SU-DHL-6 (cell line): Measurements from ENCODE around the gene SLC15A2.

Experiments used
- EZH2phosphoT487 ChIP-seq: fragments of 200-600 bp; sonication (generic), shearing (Covaris generic); conservative IDR thresholded peaks from 2 replicates; pipeline ENCODE4 v1.6.1; 2018; ENCODE audit warnings: mild to moderate bottlenecking, antibody characterized with exemption, low read length, moderate library complexity, mixed read lengths
- TF ChIP-seq, protein P1 (sequence below): fragments of 200-600 bp; sonication (generic); IDR thresholded peaks from one replicate; pipeline ENCODE4 v1.5.1; 2017; ENCODE audit warnings: antibody characterized with exemption, mild to moderate bottlenecking, low read length, moderate library complexity; ENCODE audit not compliant: insufficient read depth, poor library complexity, severe bottlenecking

DNA sequence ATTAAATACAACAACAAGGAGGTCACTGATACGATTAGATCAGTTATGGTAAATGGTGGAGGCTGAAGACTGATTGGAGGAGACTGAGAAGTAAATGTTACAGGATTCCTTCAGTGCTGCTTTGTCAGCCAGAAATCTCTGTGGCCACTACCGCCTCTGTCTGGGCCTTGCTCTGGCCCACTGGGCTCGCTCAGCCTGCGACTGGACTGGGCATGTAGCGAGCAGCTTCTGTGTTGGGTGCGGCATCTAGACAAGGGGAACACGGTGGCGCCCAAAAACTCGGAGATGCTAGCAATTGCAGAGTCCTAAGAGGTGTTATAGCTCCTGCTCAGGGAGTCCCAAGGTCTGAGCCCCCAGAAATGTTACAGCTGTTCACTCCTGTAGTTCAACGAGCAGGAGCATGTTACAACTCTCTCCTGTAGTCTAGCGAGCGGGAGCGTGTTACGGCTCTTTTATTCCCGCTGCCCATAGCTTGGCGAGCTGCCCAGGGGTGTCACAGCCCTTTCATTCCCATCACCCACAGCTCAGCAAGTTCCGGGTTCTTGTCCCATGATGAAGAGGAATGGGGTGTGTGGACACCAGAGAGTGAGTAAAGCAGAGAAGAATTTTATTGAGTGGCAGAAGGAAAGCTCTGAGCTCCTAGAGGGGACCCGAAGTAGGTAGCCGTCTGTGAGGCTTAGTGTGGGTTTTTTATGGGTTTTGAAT lies 24.7 kb downstream of the SLC15A2 start:
- TF ChIP-seq, protein P1, sequence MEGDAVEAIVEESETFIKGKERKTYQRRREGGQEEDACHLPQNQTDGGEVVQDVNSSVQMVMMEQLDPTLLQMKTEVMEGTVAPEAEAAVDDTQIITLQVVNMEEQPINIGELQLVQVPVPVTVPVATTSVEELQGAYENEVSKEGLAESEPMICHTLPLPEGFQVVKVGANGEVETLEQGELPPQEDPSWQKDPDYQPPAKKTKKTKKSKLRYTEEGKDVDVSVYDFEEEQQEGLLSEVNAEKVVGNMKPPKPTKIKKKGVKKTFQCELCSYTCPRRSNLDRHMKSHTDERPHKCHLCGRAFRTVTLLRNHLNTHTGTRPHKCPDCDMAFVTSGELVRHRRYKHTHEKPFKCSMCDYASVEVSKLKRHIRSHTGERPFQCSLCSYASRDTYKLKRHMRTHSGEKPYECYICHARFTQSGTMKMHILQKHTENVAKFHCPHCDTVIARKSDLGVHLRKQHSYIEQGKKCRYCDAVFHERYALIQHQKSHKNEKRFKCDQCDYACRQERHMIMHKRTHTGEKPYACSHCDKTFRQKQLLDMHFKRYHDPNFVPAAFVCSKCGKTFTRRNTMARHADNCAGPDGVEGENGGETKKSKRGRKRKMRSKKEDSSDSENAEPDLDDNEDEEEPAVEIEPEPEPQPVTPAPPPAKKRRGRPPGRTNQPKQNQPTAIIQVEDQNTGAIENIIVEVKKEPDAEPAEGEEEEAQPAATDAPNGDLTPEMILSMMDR = no peak
- TF ChIP-seq EZH2phosphoT487 = no peak
